ENCODE results near the gene PHEX.

The PHEX gene

GRCh38 chrX:22155126-22155525 is 123.0 kb downstream of the PHEX start:
- no peak for TF ChIP-seq CTCF (IDR thresholded peaks at IDR 0.05; ENCODE audit: extremely low read depth, missing control alignments)
- DNase-seq (ENCODE audit: low spot score): no peak

- no peak for TF ChIP-seq CTCF (IDR thresholded peaks at IDR 0.05; ENCODE audit: extremely low read depth, missing control alignments)
- no peak for DNase-seq (ENCODE audit: low spot score)
Observed at GRCh38 chrX:22159071-22159470, 126.9 kb downstream of the PHEX start.

GRCh38 chrX:22163326-22163725 is 131.2 kb downstream of the PHEX start:
- no peak for DNase-seq (ENCODE audit: low spot score)
- TF ChIP-seq CTCF (IDR thresholded peaks at IDR 0.05; ENCODE audit: extremely low read depth, missing control alignments): no peak

GRCh38 chrX:22164770-22165388 is 132.8 kb downstream of the PHEX start:
- no peak for TF ChIP-seq CTCF (IDR thresholded peaks at IDR 0.05; ENCODE audit: extremely low read depth, missing control alignments)

GRCh38 chrX:22165732-22166457 is 133.8 kb downstream of the PHEX start:
- no peak for TF ChIP-seq CTCF (IDR thresholded peaks at IDR 0.05; ENCODE audit: extremely low read depth, missing control alignments)

More at GRCh38 chrX:22164770-22165388, 132.8 kb downstream of the PHEX start:
- DNase-seq (ENCODE audit: low spot score): no peak

GRCh38 chrX:22171287-22172060 is 139.3 kb downstream of the PHEX start:
- no peak for DNase-seq (ENCODE audit: low spot score)

More at GRCh38 chrX:22165732-22166457, 133.8 kb downstream of the PHEX start:
- DNase-seq (ENCODE audit: low spot score): no peak

More at GRCh38 chrX:22171287-22172060, 139.3 kb downstream of the PHEX start:
- TF ChIP-seq CTCF (IDR thresholded peaks at IDR 0.05; ENCODE audit: extremely low read depth, missing control alignments): no peak

All from GM20000 (cell line).